CD4-positive, CD25-positive, alpha-beta regulatory T cell (primary cell): ENCODE measurements around the gene SOWAHC. TPM values are rescaled to one million over a fixed set of nuclear protein-coding genes. Genes with fewer than 3 reads are reported as not detected.
"Not testable (repeated sequence)": the region's sequence is repeated elsewhere in the genome, so short reads cannot be mapped to it uniquely, and the experiment has no call there.

ENCODE experiments used
- ATAC-seq, 2 donors: fragments of 150-1000 bp; cut with Tn5 transposase; one replicate each; pipeline ENCODE4 v1.10.0; 2021; ENCODE audit warnings: low read depth in 2 of 2, moderate number of reproducible peaks in 2 of 2, moderate library complexity in 1 of 2
- DNase-seq, 3 donors: peaks; one replicate each; pipeline versions ENCODE4 v3.0.0 to v3.0.0-alpha.2; 2012 to 2022; ENCODE audit warnings: mixed read lengths in 1 of 3
- H3K27ac ChIP-seq: one replicate; pipeline ENCODE4 v1.7.0; 2013; ENCODE audit warnings: mild to moderate bottlenecking, low read length; ENCODE audit not compliant: insufficient read depth, poor library complexity, severe bottlenecking
- H3K27me3 ChIP-seq: one replicate; pipeline ENCODE4 v1.7.0; 2013; ENCODE audit warnings: low read length; ENCODE audit not compliant: control insufficient read depth, insufficient read depth
- H3K36me3 ChIP-seq: one replicate; pipeline ENCODE4 v1.7.0; 2013; ENCODE audit warnings: mild to moderate bottlenecking, low read length, moderate library complexity; ENCODE audit not compliant: control insufficient read depth, insufficient read depth
- H3K4me1 ChIP-seq: 2 replicates; pipeline ENCODE4 v1.7.0; 2013; ENCODE audit warnings: mild to moderate bottlenecking, low read length; ENCODE audit not compliant: insufficient read depth, control insufficient read depth, poor library complexity, severe bottlenecking
- H3K4me3 ChIP-seq: one replicate; pipeline ENCODE4 v1.7.0; 2013; ENCODE audit warnings: low read depth, mild to moderate bottlenecking, low read length, moderate library complexity
- H3K9me3 ChIP-seq, 2 experiments: 1 replicate in 1 of 2; 2 replicates in 1 of 2; pipeline ENCODE4 v1.7.0; 2013; ENCODE audit warnings: low read length in 2 of 2, mild to moderate bottlenecking in 1 of 2, moderate library complexity in 1 of 2; ENCODE audit not compliant: control insufficient read depth in 2 of 2
- H3K27ac Mint-ChIP-seq, 3 donors: one replicate each; pipeline ENCODE4 v1.8.0; 2020 to 2022; ENCODE audit warnings: mild to moderate bottlenecking in 3 of 3, mixed read lengths in 3 of 3, moderate library complexity in 2 of 3
- H3K27me3 Mint-ChIP-seq: one replicate; pipeline ENCODE4 v1.8.0; 2022; ENCODE audit warnings: mild to moderate bottlenecking, mixed read lengths
- H3K36me3 Mint-ChIP-seq: one replicate; pipeline ENCODE4 v1.8.0; 2020; ENCODE audit warnings: mixed read lengths
- H3K4me1 Mint-ChIP-seq, 4 donors: one replicate each; pipeline ENCODE4 v1.8.0; 2020 to 2022; ENCODE audit warnings: mixed read lengths in 4 of 4, mild to moderate bottlenecking in 1 of 4
- H3K4me3 Mint-ChIP-seq, 4 donors: one replicate each; pipeline ENCODE4 v1.8.0; 2020 to 2022; ENCODE audit warnings: mild to moderate bottlenecking in 4 of 4, mixed read lengths in 4 of 4, moderate library complexity in 3 of 4
- H3K9me3 Mint-ChIP-seq, 7 donors: one replicate each; pipeline ENCODE4 v1.8.0; 2020 to 2022; ENCODE audit warnings: mixed read lengths in 7 of 7, mild to moderate bottlenecking in 3 of 7, moderate library complexity in 2 of 7
- polyA plus RNA-seq, 4 donors: library from polyadenylated mRNA; unstranded; fragments of 300-500 nt; fragmentation: Illumina TruSeq; gene quantifications; one replicate each; pipeline ENCODE4 v1.2.3, GENCODE V29; 2021
- total RNA-seq: library from RNA; stranded (reverse); gene quantifications from one replicate; pipeline ENCODE4 v1.2.3, GENCODE V29; 2022

SOWAHC gene
- total and polyA plus RNA-seq, 5 donors from 2014 or later = 0.86 to 4.8 (median 1.5) TPM

GRCh38 chr2:109640000-109640399, 25.8 kb downstream of the SOWAHC start:
- not testable (repeated sequence) for H3K4me3 ChIP-seq, H3K27ac ChIP-seq, H3K36me3 ChIP-seq, DNase-seq, H3K36me3 Mint-ChIP-seq, H3K27me3 Mint-ChIP-seq, ATAC-seq, H3K4me1 ChIP-seq, H3K9me3 Mint-ChIP-seq, H3K4me3 Mint-ChIP-seq, H3K27me3 ChIP-seq, H3K27ac Mint-ChIP-seq, H3K9me3 ChIP-seq
- H3K4me1 Mint-ChIP-seq = peaks cover 5 to 13% (median 7%) of the 10 kb centered on the region in 4 donors

GRCh38 chr2:109644571-109645275, 30.6 kb downstream of the SOWAHC start:
- H3K36me3 Mint-ChIP-seq = no peaks in the 10 kb centered on the region
- peaks cover 0 to 1% (median 0%) of the 10 kb centered on the region in 7 donors for H3K9me3 Mint-ChIP-seq
- no peak overlapping the region for H3K4me3 Mint-ChIP-seq
- no peaks in the 10 kb centered on the region for H3K4me1 Mint-ChIP-seq
- peaks cover 5% of the 10 kb centered on the region for H3K27me3 Mint-ChIP-seq
- H3K4me3 ChIP-seq = no peak overlapping the region
- ATAC-seq = no peak
- H3K27ac ChIP-seq = no peak overlapping the region
- no peaks in the 10 kb centered on the region for H3K4me1 ChIP-seq
- no peaks in the 10 kb centered on the region for H3K27me3 ChIP-seq
- no peak overlapping the region for H3K27ac Mint-ChIP-seq
- DNase-seq = no peak
- no peaks in the 10 kb centered on the region for H3K36me3 ChIP-seq
- no peaks in the 10 kb centered on the region for H3K9me3 ChIP-seq

GRCh38 chr2:109645412-109646184, 31.4 kb downstream of the SOWAHC start:
- Mint-ChIP-seq H3K27me3 (peaks cover 5% of the 10 kb centered on the region), H3K9me3 (peaks cover 0 to 1% (median 0%) of the 10 kb centered on the region in 7 donors), H3K4me3 (no peak overlapping the region), H3K4me1 (no peaks in the 10 kb centered on the region), H3K36me3 (no peaks in the 10 kb centered on the region), H3K27ac (no peak overlapping the region)
- Histone ChIP-seq H3K9me3 (no peaks in the 10 kb centered on the region), H3K27ac (no peak overlapping the region), H3K36me3 (no peaks in the 10 kb centered on the region), H3K27me3 (no peaks in the 10 kb centered on the region), H3K4me1 (no peaks in the 10 kb centered on the region), H3K4me3 (no peak overlapping the region)
- DNase-seq (no peak), ATAC-seq (no peak)

GRCh38 chr2:109646961-109647360, 32.8 kb downstream of the SOWAHC start:
- H3K9me3 Mint-ChIP-seq = peaks cover 0 to 1% (median 0%) of the 10 kb centered on the region in 7 donors
- ATAC-seq (no peak), DNase-seq (no peak)
- H3K27me3 Mint-ChIP-seq = peaks cover 11% of the 10 kb centered on the region
- H3K4me1 ChIP-seq = no peaks in the 10 kb centered on the region
- H3K4me3 ChIP-seq = no peak overlapping the region
- H3K27ac Mint-ChIP-seq = peak overlapping the region in 1 of 3 donors; percentile 83
- H3K27me3 ChIP-seq = no peaks in the 10 kb centered on the region
- no peaks in the 10 kb centered on the region for H3K36me3 ChIP-seq
- H3K36me3 Mint-ChIP-seq = no peaks in the 10 kb centered on the region
- no peak overlapping the region for H3K27ac ChIP-seq
- no peaks in the 10 kb centered on the region for H3K9me3 ChIP-seq
- H3K4me1 Mint-ChIP-seq = no peaks in the 10 kb centered on the region
- no peak overlapping the region for H3K4me3 Mint-ChIP-seq

GRCh38 chr2:109647636-109648035, 33.5 kb downstream of the SOWAHC start:
- DNase-seq (no peak), ATAC-seq (no peak)
- Mint-ChIP-seq H3K27me3 (peaks cover 17% of the 10 kb centered on the region), H3K9me3 (peaks cover 0 to 1% (median 0%) of the 10 kb centered on the region in 7 donors), H3K4me3 (no peak overlapping the region), H3K27ac (no peak overlapping the region), H3K4me1 (no peaks in the 10 kb centered on the region), H3K36me3 (no peaks in the 10 kb centered on the region)
- Histone ChIP-seq H3K4me3 (no peak overlapping the region), H3K4me1 (no peaks in the 10 kb centered on the region), H3K9me3 (no peaks in the 10 kb centered on the region), H3K27me3 (no peaks in the 10 kb centered on the region), H3K27ac (no peak overlapping the region), H3K36me3 (no peaks in the 10 kb centered on the region)

GRCh38 chr2:109648041-109648527, 33.9 kb downstream of the SOWAHC start:
- Histone ChIP-seq H3K36me3 (no peaks in the 10 kb centered on the region), H3K4me1 (no peaks in the 10 kb centered on the region), H3K4me3 (no peak overlapping the region), H3K9me3 (no peaks in the 10 kb centered on the region), H3K27me3 (no peaks in the 10 kb centered on the region), H3K27ac (no peak overlapping the region)
- H3K4me1 Mint-ChIP-seq = no peaks in the 10 kb centered on the region
- ATAC-seq (no peak), DNase-seq (no peak)
- peaks cover 17% of the 10 kb centered on the region for H3K27me3 Mint-ChIP-seq
- no peaks in the 10 kb centered on the region for H3K36me3 Mint-ChIP-seq
- H3K9me3 Mint-ChIP-seq = peaks cover 0 to 1% (median 0%) of the 10 kb centered on the region in 7 donors
- H3K4me3 Mint-ChIP-seq = no peak overlapping the region
- no peak overlapping the region for H3K27ac Mint-ChIP-seq

- Mint-ChIP-seq H3K4me1 (no peaks in the 10 kb centered on the region), H3K9me3 (no peaks in the 10 kb centered on the region), H3K27ac (no peak overlapping the region), H3K27me3 (peaks cover 12% of the 10 kb centered on the region), H3K36me3 (no peaks in the 10 kb centered on the region), H3K4me3 (no peak overlapping the region)
- no peak for DNase-seq
- no peak overlapping the region for H3K27ac ChIP-seq
- no peaks in the 10 kb centered on the region for H3K36me3 ChIP-seq
- no peaks in the 10 kb centered on the region for H3K9me3 ChIP-seq
- ATAC-seq = no peak
- no peaks in the 10 kb centered on the region for H3K4me1 ChIP-seq
- H3K27me3 ChIP-seq = no peaks in the 10 kb centered on the region
- H3K4me3 ChIP-seq = no peak overlapping the region
These were observed 35.9 kb downstream of the SOWAHC start for GRCh38 chr2:109649736-109650695.
